Muscle of back (tissue), 11 donors: ENCODE data around the gene NDFIP1. TPM values are rescaled to one million over a fixed set of nuclear protein-coding genes. Genes with fewer than 3 reads are reported as not detected.
"Not testable (repeated sequence)": the region's sequence is repeated elsewhere in the genome, so short reads cannot be mapped to it uniquely, and the experiment has no call there.

Experiments used
- DNase-seq, 3 donors: peaks; one replicate each; pipeline versions ENCODE4 v3.0.0 to v3.0.0-alpha.2; 2013
- polyA plus RNA-seq, 10 donors: library from polyadenylated mRNA; unstranded; fragments of 120-200 nt; gene quantifications; one replicate each; pipeline ENCODE4 v1.2.1, GENCODE V29; 2013; ENCODE audit not compliant: insufficient read length in 10 of 10

NDFIP1 gene
- polyA plus RNA-seq, 10 donors = 63.6 to 81.5 (median 67.6) TPM

DNA sequence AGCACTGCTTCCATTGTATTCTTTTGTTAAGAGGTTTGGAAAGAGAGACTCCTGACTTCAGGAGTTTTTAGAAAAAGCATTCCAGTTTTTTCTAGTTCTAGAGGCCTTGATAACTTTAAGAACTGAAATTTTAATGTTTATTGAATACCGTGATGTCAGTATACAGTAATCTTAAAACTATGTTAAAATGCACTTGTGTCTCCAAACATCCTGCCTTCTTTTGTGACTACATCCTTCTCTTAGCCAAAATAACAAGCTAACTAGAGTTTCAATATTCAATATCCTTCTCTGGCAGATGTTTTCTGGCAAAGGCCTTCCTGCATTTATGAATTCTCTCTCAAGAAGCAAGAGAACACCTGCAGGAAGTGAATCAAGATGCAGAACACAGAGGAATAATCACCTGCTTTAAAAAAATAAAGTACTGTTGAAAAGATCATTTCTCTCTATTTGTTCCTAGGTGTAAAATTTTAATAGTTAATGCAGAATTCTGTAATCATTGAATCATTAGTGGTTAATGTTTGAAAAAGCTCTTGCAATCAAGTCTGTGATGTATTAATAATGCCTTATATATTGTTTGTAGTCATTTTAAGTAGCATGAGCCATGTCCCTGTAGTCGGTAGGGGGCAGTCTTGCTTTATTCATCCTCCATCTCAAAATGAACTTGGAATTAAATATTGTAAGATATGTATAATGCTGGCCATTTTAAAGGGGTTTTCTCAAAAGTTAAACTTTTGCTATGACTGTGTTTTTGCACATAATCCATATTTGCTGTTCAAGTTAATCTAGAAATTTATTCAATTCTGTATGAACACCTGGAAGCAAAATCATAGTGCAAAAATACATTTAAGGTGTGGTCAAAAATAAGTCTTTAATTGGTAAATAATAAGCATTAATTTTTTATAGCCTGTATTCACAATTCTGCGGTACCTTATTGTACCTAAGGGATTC is 43.1 kb downstream of the NDFIP1 start:
- peak; percentile 69 to 91 (median 85) for DNase-seq

- peak in 1 of 3 donors; percentile 36 for DNase-seq
Observed at GRCh38 chr5:142152384-142152732, 43.8 kb downstream of the NDFIP1 start.

DNA sequence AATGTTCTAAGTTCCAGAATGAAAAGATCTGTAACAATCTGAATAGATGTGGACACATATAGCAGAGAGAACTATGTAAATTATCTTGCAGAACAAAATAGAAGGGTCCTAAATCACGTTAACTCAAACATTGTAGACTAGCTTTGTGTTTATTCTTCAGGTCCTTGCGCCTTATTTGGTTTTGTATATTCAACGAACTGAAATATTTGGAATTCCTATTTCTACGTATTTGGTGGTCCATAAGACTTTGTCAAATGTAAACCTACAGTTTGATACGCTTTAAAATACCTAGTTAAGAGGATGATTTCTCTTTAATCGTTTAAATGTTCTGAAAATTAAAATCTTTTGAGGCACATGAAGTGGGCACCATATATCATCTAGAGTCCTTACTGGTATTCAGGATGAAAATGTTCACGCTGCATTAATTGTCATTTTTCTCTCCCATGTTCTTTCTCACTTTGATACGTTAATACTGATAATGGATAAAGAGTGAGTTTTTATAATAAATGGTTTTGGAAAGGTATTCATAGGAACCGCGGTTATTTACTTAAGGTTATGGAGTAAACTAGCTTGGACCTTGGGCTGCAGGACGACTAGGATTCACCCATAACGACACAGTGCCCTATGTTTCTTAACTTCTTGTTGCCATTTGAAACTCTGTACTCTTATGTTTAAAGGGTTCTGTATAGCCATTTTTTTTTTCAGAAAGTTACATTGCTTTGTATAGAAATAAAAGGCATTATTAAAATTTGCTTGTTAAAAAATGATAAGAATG is 45.3 kb downstream of the NDFIP1 start:
- DNase-seq = no peak

- not testable (repeated sequence) for DNase-seq
Observed at GRCh38 chr5:142154449-142154841, 45.9 kb downstream of the NDFIP1 start.

GRCh38 chr5:142156839-142157463 is 48.4 kb downstream of the NDFIP1 start:
- DNase-seq = no peak

DNA sequence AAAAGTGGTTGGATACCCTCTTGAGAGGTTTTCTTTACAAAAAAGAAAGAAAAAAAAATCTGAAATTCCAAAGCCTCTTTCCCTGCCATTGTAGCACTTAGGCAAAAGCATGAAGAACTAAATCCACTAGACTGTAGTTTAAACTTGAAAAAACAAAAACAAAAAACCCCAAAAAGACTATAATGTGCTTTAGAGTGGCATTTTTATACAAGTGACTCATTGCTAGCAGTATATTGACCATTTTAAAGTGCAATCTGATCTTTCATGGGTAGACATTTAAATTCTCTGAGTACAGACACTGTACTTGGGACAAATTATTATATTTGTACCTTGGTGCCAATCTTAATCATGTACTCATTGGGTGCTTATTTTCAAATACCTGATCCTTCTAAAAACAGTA is 50.8 kb downstream of the NDFIP1 start:
- DNase-seq = no peak

GRCh38 chr5:142164315-142164714 is 55.7 kb downstream of the NDFIP1 start:
- no peak for DNase-seq

DNA sequence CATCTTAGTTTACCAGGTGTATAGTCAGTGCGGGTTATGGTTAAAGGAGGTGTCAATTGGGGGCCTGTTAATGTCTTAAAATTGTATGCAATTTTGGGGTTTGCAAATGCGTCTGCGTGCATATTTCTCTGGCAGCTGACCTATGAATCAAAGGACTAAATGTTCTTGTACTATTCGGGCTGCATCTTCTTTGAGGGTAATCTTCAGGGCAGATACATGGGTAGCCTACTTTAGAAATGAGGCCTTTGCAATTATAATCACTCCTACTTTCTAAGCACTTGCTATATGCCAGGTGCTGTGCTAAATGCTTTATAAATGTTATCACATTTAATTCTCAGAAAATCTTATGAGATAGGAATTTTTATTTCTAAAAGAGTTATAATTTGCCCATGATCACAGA is 58.2 kb downstream of the NDFIP1 start:
- DNase-seq = no peak

DNA sequence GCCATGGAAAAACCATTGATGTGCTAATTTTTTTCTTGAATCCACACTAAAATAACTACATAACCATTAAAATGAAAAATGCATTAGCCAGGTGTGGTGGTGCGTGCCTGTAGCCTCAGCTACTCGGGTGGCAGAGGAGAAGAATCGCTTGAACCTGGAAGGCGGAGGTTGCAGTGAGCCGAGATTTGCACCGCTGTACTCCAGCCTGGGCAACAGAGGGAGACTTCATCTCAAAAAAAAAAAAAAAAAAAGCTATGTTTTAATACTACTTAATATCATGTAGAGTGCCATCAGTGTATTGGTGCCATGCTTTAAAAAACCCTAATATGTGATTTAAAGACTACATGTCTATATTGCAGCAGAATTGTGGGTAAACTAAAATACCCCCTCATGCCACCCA is 58.9 kb downstream of the NDFIP1 start:
- DNase-seq = no peak

DNA sequence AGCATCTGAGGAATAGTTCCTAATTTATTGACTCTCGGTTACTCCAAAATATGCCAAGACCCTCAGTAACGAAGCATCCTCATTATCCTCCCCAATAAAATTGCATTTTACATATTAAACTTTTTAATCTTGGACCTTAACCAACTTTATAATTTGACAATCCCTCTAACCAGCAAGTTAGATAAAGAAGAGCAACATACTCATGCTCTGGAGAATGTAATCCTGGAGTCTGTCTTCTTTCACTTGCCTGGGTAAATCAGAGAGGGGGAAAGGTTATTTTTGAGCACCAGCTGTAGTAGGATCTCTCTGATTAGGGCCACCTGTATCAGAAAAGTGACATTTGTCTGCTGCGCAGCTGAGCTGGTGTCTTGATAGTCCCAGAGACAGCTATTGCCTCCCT is 59.8 kb downstream of the NDFIP1 start:
- DNase-seq = no peak

DNA sequence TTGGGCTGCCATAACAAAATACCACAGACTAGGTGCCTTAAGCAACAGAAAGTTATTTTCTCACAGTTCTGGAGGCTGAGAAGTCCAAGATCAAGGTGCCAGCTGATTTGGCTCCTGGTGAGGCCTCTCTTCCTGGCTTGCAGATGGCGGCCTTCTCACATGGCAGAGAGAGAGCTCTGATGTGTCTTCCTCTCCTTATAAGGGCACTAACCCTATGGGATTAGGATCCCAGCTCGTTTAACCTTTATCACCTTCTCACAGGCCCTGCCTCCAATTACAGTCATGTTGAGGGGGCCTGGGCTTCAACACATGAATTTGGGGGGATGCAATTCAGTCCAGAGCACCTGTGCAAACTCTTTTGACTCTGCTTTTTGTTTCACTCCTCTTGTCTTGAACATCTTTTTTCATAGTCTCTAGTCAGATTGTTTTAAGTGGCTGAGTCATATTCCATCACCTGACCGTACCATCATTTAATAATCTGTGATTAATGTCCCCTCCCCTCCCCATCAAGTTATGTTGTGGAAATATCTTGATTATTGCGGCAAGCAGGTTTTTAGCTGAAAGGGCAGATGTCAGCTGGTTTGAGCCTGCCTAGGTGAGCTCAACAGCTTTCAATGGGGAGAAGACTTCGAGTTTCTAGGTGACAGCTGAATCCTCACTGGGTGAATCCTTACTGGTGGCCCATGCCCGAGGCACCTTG is 61.8 kb downstream of the NDFIP1 start:
- DNase-seq = no peak

DNA sequence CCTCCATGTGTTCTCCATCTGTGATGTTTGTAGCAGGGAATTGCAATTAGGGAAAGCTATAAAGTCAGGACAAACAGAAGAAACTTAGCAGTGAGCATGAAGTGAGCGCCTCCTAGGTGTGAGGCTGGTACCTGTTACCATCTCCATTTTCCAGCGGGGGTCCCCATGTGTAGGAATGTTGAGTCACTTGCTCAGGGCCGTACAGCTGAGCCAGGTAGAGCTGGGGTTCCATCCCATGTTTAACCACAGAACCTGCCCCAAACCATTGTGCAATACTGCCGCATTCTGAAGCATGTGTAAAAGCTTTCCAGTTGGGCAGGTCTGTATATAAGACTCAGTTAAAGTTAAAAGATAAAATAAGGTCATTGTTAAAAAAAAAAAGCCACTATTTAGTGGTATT is 62.7 kb downstream of the NDFIP1 start:
- DNase-seq = no peak

- DNase-seq = peak in 2 of 3 donors; percentile 17 to 22
Observed at GRCh38 chr5:142175039-142175438, 66.5 kb downstream of the NDFIP1 start.

GRCh38 chr5:142175461-142176142 is 67.0 kb downstream of the NDFIP1 start:
- no peak for DNase-seq

GRCh38 chr5:142176255-142176654 is 67.7 kb downstream of the NDFIP1 start:
- no peak for DNase-seq

DNA sequence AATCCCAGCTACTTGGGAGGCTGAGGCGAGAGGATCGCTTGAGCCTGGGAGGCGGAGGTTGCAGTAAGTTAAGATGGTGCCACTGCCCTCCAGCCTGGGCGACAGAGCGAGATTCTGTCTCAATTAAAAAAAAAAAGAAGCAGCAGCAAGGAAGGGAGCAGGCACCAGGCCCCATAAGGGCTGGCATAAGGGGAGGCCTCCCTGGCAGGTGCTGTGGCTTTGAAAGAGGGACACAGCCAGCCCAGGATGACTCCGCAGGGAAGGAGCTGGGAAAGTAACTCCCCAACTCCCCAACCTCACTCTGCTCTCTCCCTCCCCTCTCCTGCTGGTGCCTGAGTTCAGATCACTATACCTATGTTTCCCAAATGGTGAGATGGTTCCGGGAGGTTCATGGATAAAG is 70.1 kb downstream of the NDFIP1 start:
- DNase-seq = no peak

- no peak for DNase-seq
Observed at GRCh38 chr5:142179776-142180387, 71.3 kb downstream of the NDFIP1 start.

GRCh38 chr5:142181096-142181495 is 72.5 kb downstream of the NDFIP1 start:
- DNase-seq = no peak

DNA sequence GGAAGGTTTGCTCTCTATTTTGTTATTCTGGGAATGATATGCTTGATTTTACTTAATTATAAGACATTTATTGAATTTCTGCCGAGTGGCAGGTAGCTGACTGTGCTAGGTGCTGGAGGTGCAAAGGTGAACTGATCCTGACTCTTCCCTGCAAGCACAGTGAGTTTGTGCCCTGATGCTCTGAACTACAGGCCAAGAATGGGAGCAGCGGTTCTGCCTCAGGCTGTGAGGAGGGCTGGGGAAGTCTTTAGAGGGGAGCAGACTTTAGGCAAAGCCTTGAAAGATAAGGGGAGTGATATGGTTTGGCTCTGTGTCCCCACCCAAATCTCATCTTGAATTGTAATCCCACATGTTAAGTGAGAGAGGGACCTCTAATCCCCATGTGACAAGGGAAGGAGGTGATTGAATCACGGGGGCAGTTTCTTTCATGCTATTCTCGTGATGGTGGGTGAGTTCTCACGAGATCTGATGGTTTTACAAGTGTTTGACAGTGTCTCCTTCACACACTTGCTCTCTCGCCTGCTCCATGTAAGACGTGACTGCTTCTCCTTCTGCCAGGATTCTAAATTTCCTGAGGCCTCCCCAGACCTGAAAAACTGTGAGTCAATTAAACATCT is 73.1 kb downstream of the NDFIP1 start:
- no peak for DNase-seq

GRCh38 chr5:142182840-142183239 is 74.3 kb downstream of the NDFIP1 start:
- DNase-seq = no peak
